Ramos (cell line): Measurements from ENCODE around the gene GID8.

Experiments
- in situ Hi-C: fragments of 300-500 bp; cut with MboI; formaldehyde crosslinking; loops from one replicate; pipeline ENCODE4 v1.14.3; 2022; ENCODE audit warnings: low sequenced_read_pairs; ENCODE audit not compliant: unreplicated experiment

The GID8 gene

DNA sequence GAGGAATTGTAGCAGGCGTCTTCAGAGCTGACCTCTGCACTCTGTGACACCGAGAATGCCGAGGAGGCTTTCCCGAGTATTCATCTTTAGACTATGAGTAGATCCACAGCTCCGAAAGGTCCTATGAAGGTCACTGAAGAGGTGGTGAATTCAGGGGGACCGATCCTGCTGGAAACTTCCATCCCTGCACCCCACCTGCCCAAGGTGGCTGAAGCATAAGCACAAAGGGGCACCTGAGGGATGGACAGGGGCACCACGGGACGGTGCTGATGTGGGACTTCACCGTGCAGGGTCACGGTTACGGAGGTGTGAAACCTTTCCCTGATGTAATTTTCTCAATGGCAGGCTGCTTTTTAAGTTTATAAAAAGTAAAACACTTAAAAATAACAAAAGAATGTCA is 36.1 kb upstream of the GID8 start:
- in situ Hi-C loops, result loop anchor here (10.0 kb wide), 1 partner anchor 113 kb away; no protein-coding TSS in a partner anchor

DNA sequence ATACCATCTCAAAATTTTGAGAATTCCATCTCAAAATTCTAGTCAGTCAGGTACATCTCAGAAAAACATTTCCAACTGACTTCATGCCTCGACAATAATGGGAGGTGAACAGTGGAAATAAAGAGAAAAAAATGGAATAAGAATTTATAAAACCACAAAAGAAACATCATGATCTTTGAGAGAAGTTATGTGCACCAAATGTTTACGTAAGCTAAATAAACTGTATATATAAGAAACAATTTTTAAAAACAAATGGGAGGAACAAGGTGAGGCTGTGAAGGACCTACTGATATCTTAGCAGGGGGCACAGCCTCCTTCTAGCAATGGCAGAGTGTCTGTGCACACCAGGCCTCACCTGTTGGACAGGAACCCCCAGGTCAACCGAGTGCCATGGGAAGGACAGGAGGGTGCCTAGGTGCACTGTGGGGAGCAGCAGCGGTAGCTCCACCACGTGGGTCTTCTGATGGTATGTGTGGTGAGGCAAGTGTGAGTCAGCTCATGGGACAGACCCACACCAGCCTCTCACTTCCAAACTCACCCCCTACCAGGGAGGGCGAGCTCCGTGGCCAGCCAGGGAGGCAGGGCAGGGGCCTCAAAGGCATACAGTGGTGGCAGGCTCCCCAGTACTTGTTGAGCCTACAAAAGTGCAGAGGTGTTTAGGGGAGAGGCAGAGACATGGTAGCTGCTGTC is 34.9 kb upstream of the GID8 start:
- in situ Hi-C loops, result loop anchor here (10.0 kb wide), 1 partner anchor 112 kb away; no protein-coding TSS in a partner anchor

DNA sequence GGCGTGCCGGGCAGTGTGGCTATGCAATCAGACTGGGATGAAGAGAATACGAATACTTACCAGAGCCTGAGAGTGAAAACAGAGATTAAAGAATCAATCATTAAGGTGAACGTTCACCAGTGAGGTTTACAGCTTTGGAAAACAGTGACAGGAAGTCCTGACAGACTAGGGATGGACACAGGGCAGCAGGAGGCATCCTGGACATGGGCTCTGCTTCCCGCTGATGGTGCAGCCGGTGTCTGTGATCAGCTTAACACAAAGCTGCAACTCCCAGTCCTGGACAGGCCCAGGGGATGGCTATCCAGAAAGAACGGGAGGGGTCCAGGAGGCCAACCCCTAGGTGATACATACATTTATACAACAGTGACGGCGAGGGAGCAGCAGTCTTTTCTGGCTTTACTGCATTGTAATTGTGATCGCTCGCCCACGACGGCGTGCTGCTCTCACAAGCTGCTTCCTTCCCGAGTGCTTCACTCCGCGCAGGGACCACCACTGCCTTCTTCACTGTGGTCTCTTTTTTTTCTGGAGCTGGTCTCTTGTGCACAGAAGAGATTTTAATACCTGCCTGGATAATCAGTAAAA is 32.3 kb upstream of the GID8 start:
- in situ Hi-C loops, result loop anchor here (10.0 kb wide), 1 partner anchor 109 kb away; no protein-coding TSS in a partner anchor

DNA sequence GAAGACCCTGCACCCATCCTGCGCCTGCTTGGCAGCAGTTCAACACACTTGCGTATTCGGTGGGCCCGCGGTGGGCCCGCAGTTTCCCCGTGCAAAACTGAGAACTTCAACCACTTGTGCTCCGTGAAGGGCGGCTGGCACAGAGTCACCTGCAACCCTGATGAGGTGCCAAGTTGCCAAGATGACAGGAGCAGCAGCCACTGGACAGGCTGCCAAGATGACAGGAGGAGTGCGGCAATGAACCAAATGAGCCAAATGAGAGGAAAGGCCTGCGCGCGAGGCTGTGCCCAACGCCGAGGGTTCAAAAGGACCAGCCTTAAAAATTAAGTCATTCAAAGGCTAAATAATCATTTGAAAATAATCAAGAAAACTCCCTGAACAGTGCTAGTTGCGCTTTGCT is 31.7 kb upstream of the GID8 start:
- in situ Hi-C loops, result loop anchor here (10.0 kb wide), 1 partner anchor 109 kb away; no protein-coding TSS in a partner anchor

DNA sequence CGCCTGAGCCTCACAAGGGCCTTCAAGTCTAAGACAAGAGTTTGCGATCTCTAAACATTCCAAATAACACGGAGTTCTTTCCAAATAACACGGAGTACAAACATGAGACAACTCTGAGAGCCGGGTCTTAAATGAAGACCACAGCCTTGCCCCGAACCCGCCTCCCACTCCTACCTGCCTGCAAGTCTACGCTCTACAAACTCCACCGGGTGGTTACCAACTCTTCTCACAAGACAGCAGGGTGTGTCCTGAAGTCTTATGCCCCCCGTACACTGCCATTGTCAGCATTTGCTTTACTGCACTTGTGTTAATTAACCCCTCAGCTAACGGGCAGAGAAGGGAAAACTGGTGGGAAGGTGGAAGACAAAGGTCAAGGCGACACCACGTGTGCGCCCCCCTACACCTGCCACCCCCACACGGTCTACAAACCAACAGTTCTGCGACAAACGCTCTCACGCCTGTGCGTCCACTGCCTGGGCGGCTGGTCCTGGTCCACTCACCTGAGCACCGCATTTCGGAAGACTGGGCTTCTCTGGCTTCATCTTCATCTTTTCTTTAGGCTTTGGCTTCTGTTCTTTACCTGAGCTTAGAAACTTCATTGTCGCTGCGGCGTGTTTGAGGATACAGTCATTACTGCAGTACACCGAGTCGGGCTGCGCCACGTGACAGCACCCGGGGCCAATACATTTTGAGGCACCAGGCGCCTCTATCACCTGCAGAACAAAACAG is 31.1 kb upstream of the GID8 start:
- in situ Hi-C loops, result loop anchor here (10.0 kb wide), 1 partner anchor 108 kb away; no protein-coding TSS in a partner anchor

DNA sequence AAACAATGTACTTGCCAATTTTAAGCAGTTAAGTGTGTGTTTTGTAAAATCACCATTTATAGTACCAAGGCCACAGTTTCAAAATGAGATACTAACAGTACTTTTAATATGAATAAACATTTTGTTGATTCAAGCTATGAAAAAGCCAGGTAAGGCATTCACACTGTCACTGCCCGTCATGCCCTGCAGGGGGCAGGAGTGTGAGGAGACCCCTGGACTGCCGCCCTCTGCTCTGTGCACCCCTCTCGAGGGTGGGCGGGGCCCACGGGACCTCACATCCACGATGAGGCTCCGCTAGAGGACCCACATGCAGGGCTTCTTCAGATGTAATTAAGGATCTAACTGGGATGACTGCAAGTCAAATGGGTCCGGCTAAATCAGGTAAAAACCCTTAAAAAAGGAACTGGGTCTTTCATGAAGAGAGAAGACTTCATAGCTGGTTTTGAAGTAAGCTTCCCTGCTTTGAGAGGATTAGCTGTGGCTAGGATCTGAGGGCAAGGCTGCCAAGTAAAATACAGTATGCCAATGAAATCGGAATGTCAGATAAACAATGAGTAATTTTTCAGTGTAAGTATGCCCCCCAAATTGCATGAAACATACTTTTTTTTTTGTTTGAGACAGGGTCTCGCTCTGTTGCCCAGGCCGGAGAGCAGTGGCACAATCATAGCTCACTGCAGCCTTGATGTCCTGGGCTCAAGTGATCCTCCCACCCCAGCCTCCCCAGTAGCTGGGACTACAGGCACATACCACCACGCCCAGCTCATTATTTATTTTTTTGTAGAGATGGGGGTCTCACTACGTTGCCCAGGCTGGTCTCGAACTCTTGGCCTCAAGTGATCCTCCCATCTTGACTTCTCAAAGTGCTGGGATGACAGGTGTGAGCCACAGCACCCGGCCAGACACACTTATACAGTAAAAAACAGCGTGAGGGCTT is 30.3 kb upstream of the GID8 start:
- in situ Hi-C loops, result loop anchor here (10.0 kb wide), 1 partner anchor 107 kb away; no protein-coding TSS in a partner anchor

DNA sequence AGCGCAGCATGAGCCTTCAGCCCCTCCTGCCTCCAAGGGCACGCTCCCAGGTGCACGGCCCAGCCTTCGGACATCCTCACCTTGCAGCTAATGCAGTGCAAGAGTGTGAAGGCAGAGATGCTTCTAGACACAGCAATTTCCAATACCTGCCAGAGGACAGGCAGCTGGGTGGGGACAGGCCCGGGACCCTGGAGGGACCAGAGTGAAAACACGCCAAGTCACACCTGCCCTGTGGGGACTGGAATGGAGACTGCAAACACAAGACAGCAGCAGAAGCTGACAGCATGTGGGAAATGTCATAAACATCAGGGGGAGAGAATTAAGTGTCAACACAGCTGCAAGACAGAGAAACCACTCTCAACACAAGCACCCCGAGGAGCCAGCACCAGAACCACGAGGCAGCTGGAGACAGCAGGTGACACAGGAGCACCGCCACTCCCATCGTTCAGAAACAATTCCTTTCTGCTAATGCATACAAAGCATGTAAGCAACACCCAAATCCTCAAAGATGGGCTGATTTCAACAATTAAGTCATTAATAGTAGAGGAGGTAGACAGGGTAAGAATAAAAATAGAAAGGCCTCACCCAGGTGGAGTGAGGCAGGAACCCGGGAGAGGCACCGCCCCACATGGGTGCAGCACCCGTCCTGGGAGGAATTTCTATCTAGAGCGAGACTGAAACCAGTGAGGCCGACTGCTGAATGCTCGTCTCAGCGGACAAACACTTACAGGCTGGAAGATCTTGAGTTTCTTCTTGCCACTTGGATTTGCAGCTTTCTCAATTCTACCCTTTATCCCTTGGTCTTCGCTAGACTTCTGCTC is 28.8 kb upstream of the GID8 start:
- in situ Hi-C loops, result loop anchor here (10.0 kb wide), 1 partner anchor 106 kb away; no protein-coding TSS in a partner anchor

DNA sequence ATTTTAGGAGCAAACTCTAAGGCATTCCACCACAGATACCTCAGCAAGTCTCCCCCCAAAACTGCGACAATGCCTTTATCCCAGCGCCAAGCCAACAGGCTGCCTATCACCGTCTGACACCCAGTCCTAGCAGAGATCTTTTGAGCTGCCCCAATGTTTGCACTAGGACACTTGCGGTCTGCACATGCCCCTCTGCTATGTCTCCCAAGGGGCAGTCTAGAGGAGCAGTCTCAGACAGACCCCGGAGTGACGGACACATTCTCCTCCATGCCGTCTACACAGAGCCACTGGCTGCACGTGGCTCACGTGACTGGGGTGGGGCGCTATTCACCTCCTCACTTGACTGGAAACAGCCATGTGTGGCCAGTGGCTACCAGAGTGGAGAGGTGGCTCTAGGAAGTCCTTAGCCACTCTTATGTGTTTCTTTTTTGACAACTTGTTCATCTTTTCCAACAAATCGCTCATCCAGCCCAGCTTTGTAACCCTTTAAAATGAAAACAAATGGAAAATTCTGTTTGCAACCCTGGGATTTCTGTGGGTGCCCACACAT is 27.7 kb upstream of the GID8 start:
- in situ Hi-C loops, result no loop called here

DNA sequence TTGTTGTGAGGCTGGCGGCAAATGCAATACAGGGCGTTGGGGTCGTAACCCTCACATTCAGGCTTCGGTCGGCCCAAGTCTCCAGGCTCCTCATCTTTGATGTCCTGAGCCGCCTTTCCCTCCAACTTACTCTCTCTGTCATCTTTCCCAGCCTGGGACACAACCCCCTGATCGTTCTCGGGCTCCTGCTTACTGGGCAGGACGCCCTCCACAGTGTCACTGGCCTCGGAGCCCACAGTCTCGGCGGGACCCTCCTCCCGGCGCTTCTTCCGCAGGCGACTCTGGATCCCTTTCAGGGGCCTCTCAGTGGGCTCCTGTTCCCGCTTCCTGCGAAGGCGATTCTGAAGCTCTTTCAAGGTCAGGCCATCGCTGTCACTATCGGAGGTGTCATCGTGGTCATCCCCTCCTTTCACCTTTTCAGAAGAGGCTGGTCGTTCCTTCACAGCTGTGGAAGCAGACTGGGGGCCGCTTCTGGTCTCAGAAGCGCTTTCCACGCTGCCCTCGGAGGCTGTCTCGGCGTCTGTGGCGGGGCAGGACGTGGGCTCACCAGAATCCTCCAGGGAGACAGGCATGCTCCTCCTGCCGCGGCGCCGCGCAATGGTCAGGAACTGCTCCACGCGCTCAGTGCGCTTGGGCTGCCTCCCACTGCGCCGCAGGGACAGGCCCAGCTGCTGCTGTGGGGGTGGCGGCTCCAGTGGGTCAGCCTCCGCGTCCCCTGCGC is 27.0 kb upstream of the GID8 start:
- in situ Hi-C loops, result no loop called here

DNA sequence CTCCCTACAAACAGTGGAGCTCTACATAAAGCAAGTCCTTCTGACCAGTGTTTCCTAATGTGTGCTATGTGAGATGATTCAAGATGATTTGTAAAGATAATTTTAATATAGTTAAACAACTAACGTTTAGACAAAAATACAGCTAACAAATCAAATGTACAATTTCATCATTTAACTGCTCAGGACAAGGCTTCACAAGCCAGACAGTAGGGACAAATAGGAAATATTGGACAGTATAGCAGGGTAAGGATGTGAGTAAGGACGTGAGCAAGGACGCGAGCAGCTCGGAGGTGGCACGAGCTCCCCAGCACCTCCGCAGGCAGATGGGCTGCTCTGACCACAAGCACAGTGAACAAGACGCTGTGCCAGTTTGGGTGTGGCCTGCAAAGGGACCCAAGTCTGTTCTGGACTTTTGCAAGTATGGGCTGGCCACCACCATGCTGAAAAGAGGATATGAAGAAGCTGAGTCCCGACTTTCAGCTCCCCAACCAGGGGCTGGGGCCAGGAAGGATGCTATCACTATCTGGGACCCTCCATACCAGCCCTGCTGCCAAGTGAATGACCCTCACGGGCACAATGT is 26.2 kb upstream of the GID8 start:
- in situ Hi-C loops, result no loop called here

DNA sequence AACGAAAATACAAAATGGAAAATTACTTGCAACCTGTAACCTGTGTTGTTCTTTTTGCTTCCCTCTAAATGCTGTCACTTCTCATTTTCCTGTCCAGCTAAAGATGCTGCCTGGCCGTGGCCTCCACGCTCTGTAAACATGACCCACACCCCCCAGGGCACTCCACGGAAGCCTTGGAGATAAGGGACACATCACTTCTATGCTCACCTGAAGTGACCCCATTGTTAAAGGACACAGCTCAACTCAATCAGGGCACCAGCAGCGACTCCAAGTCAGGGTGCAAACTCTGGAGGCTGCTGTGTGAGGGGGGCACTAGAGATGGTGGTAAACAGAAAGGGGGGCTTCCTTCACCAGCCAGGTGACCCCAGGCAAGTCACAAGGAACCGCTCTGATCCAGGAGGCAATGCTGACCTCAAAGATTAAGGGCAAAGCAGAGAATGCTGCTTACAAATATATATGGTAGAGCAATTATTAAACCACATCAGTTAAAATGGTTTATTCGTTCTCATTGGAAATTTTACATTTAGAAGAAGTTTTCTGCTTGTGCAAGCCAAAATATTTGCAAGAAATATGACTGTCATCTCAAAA is 24.8 kb upstream of the GID8 start:
- in situ Hi-C loops, result no loop called here

DNA sequence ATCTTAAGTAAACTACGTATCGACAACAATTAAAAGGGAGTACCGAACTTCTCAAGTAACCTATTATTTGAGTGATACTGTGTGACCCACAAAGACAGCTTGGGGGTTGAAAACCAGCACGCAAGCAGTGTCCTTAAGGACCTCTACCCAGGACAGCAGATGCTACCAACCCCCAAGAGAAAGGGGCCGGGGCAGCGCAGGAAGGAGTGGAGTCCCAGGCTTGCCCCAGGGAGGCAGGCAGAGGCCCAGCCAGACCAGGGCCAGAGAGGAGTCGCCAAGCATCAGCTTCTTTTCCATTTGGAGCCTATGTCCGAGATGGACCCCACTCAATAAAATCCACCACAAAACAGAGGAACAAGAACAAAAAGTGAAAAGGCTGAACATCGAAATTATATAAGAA is 23.5 kb upstream of the GID8 start:
- in situ Hi-C loops, result no loop called here

DNA sequence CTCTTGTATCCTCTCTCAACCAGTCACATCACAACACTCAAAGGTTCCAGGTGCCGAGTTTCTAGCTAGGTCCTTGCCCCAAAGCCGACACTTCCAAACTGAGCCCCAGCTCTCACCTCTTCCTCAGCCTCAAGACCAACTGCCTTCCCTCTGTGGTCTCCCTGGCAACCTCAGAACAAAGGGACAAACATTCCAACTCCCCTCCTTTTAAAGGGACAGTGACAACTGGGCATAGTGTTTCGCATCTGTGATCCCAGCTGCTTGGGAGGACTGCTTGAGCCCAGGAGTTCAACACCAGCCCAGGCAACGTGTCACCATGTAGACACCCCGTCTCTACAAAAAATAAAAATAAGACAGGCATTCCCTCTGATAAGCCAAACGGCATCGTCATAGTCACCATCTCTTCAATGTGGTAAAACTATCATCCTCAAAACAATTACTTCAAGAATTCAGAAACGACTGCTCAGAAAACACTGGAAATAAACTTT is 22.9 kb upstream of the GID8 start:
- in situ Hi-C loops, result no loop called here

DNA sequence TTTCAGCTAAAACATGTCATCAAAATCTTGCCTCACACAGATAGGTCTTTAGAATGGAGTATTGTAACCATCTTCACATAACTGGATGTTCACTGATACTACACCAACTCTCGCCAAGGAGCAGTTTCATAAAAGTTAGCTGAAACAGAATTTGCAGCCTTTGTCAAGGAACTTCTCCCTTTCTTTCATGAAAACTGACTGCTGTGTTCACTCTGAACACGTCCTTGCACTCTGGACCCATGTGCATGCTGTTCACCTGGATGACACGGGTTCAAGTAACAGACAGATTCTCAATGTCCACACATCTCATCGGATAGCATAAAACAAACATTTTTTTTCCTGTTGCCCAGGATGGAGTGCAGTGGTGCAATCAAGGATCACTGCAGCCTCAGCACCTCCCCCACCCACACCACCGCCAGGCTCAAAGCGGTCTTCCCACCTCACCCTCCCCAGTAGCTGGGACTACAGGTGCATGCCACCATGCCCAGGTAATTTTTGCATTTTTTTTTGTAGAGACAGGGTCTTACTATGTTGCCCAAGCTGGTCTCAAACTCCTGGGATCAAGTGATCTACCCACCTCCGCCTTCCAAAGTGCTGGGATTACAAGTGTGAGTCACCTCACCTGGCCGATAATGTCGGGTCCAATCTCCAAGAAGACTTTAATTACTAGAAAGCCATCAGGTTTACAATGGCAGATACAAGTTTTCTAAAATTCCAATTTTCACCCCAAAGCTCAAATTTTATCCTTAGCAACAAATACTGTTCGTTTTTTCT is 21.1 kb upstream of the GID8 start:
- in situ Hi-C loops, result no loop called here

DNA sequence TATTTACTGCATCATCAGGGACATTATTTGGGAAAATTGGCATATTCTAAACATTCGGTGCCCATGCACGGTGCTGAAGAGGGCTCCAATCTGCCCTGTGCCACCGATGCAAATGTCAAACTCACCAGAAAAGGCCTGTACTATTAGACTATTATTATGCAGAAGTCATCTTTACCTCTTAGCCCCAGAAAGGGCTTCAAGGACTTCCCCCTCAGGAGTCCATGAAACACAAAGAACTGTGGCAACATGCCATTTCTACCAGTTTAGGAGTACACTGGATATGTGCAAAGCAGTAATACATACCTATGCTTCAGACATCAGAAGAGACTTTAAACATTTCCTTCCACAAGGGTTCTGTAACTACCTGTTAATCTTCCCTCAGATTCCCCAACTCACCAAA is 20.2 kb upstream of the GID8 start:
- in situ Hi-C loops, result no loop called here

DNA sequence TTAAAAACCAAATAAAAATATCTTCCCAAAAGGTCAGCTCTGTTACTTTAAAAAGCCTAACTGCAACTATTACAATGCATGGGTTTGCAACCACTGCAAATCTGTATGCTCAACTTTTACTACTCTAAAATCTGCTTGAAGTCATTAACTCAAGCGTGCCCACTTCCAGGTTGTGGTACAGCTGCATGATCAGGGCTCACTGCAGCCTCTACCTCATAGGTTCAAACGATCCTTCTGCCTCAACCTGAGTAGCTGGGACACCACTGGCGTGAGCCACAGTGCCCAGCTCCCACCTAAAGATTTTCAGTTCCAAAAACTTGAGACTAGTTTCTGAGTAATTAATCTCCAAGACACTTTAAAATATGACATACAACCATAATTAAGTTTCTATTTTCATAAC is 19.8 kb upstream of the GID8 start:
- in situ Hi-C loops, result no loop called here

DNA sequence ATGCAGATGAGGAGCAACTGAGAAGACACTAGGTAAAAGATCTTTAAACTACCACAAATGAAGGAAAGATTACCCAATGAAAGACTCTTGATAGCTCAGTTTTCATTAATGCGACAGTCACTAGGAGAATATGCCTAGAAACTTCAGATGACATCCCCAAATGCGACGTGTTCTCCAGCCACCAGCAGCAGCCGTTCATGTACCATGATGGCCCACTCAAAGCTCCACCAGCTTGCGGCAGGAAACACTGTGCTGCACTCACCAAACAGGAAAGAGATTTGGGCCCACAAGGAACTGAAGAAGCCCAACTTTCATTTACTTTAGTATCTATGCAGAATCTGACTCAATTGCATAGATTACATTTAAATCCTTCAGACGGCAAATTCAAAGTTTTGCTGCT is 19.1 kb upstream of the GID8 start:
- in situ Hi-C loops, result no loop called here
